ENCODE measurements around the gene NDUFA11. TPM values are rescaled to one million over a fixed set of nuclear protein-coding genes. Genes with fewer than 3 reads are reported as not detected.

Gene NDUFA11
- polyA plus RNA-seq, 1 experiment = 168 TPM

GRCh38 chr19:5895409-5895808 is 8.2 kb downstream of the NDUFA11 start:
- ChIA-PET CTCF (interaction anchor here (0.8 to 1.9 kb wide), 2 partner anchors 91 to 127 kb away, joined by 3 to 7 read pairs; no protein-coding TSS in a partner anchor), POLR2A (no interaction called here)
- DNase-seq (ENCODE audit: low read depth, low spot score) = no peak
- Histone ChIP-seq H3K9me3 (ENCODE audit: control insufficient read depth, insufficient read depth, low read length) (no peaks in the 10 kb centered on the region; the same call in 1 of the 2 replicates), H3K27ac (ENCODE audit: low read depth, low read length) (no peak overlapping the region), H3K27me3 (ENCODE audit: control insufficient read depth, insufficient read depth, low read length) (no peaks in the 10 kb centered on the region), H3K4me3 (ENCODE audit: low read depth, low read length) (no peak overlapping the region)
- TF ChIP-seq CTCF (IDR thresholded peaks at IDR 0.05; ENCODE audit: low read depth, low read length) = no peak

- TF ChIP-seq CTCF (IDR thresholded peaks at IDR 0.05; ENCODE audit: low read depth, low read length) = no peak
- ChIA-PET CTCF (interaction anchor here (0.8 to 1.9 kb wide), 2 partner anchors 91 to 128 kb away, joined by 3 to 7 read pairs; no protein-coding TSS in a partner anchor), POLR2A (no interaction called here)
- no peaks in the 10 kb centered on the region for H3K27me3 ChIP-seq (ENCODE audit: control insufficient read depth, insufficient read depth, low read length)
- H3K4me3 ChIP-seq (ENCODE audit: low read depth, low read length) = no peak overlapping the region
- no peak for DNase-seq (ENCODE audit: low read depth, low spot score)
- no peak overlapping the region for H3K27ac ChIP-seq (ENCODE audit: low read depth, low read length)
- no peaks in the 10 kb centered on the region; the same call in 1 of the 2 replicates for H3K9me3 ChIP-seq (ENCODE audit: control insufficient read depth, insufficient read depth, low read length)
These were observed 8.8 kb downstream of the NDUFA11 start for GRCh38 chr19:5894704-5895349.

- H3K27ac ChIP-seq (ENCODE audit: low read depth, low read length) = no peak overlapping the region
- CTCF ChIA-PET = interaction anchor here (1.1 to 4.6 kb wide), 3 partner anchors 8 to 90 kb away, joined by 5 to 141 read pairs (median 7); partner anchors contain the start of gene NRTN
These were observed 9.5 kb downstream of the NDUFA11 start for GRCh38 chr19:5893907-5894703.

GRCh38 chr19:5893296-5893903 is 10.2 kb downstream of the NDUFA11 start:
- H3K27ac ChIP-seq (ENCODE audit: low read depth, low read length) = no peak overlapping the region
- no peak for DNase-seq (ENCODE audit: low read depth, low spot score)
- H3K27me3 ChIP-seq (ENCODE audit: control insufficient read depth, insufficient read depth, low read length) = no peaks in the 10 kb centered on the region
- H3K9me3 ChIP-seq (ENCODE audit: control insufficient read depth, insufficient read depth, low read length) = no peaks in the 10 kb centered on the region; the same call in 1 of the 2 replicates
- H3K4me3 ChIP-seq (ENCODE audit: low read depth, low read length) = no peak overlapping the region
- ChIA-PET POLR2A (interaction anchor here (0.5 to 1.2 kb wide), 2 partner anchors 9 to 11 kb away, joined by 4 to 6 read pairs; partner anchors contain the start of genes NDUFA11 and VMAC), CTCF (interaction anchor here (0.5 to 4.6 kb wide), 8 partner anchors 9 to 129 kb away, joined by 3 to 141 read pairs (median 4); partner anchors contain the start of gene NRTN)
- no peak for TF ChIP-seq CTCF (IDR thresholded peaks at IDR 0.05; ENCODE audit: low read depth, low read length)

More at GRCh38 chr19:5893907-5894703, 9.5 kb downstream of the NDUFA11 start:
- no peak for DNase-seq (ENCODE audit: low read depth, low spot score)
- H3K4me3 ChIP-seq (ENCODE audit: low read depth, low read length) = no peak overlapping the region
- no peak for TF ChIP-seq CTCF (IDR thresholded peaks at IDR 0.05; ENCODE audit: low read depth, low read length)
- H3K9me3 ChIP-seq (ENCODE audit: control insufficient read depth, insufficient read depth, low read length) = no peaks in the 10 kb centered on the region; the same call in 1 of the 2 replicates
- H3K27me3 ChIP-seq (ENCODE audit: control insufficient read depth, insufficient read depth, low read length) = no peaks in the 10 kb centered on the region
- POLR2A ChIA-PET = interaction anchor here (0.5 to 1.2 kb wide), 2 partner anchors 9 to 10 kb away, joined by 4 to 6 read pairs; partner anchors contain the start of genes NDUFA11 and VMAC
